Fibroblast of lung (primary cell): Measurements from ENCODE around the gene SLC30A2.

Source experiments
- EZH2 ChIP-seq: IDR thresholded peaks from 2 replicates; pipeline ENCODE4 v1.5.1; 2012; ENCODE audit warnings: low read length, control low read depth, mild to moderate bottlenecking; ENCODE audit errors: missing control alignments
- TF ChIP-seq, protein P1 (sequence below), 2 donors: IDR thresholded peaks in 1 of 2; conservative IDR thresholded peaks in 1 of 2; 1 replicate in 1 of 2; 2 replicates in 1 of 2; pipeline ENCODE4 v1.5.1; 2011 to 2012; ENCODE audit warnings: low read length in 2 of 2, control low read depth in 1 of 2, inconsistent platforms in 1 of 2, low read depth in 1 of 2, mild to moderate bottlenecking in 1 of 2

DNA sequence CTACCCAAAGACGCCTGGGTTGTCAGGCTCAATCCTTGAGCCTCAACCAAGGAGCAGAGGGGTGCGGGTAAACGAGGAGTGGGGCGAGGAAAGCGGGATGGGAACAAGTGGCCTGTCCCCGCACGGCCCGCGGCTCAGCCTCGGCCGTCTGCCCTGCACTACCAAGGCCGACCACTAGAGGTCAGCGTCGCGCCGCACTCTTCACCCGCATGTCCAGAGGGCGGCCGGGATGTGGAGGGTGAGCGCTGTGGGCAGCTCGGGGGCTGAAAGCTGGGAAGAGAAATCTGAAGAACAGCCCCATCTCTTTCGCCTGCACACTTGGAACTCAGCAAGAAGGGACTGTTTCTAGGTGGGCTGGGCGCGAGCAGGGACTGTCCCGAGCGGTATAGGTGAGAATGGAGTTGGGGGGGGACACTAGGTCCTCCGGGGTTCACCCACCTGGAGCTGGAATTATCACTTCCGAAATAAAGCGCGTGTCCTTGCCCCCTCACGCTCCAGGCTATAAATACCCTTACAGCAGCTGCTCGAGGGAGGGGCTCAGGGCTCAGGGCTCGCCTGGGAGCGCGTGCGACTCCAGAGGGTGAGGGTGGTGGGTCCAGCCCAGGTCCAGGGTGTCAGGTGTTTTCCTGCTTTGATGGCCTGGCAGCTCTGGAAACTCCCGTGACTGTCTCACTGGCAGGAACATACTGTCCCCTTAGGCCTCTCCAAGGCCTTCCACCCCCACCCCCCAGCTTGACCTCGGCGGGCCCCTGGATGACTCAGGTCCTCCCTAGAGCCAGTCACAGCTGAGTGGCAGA, 9.8 kb downstream of the SLC30A2 start:
- TF ChIP-seq, protein P1, sequence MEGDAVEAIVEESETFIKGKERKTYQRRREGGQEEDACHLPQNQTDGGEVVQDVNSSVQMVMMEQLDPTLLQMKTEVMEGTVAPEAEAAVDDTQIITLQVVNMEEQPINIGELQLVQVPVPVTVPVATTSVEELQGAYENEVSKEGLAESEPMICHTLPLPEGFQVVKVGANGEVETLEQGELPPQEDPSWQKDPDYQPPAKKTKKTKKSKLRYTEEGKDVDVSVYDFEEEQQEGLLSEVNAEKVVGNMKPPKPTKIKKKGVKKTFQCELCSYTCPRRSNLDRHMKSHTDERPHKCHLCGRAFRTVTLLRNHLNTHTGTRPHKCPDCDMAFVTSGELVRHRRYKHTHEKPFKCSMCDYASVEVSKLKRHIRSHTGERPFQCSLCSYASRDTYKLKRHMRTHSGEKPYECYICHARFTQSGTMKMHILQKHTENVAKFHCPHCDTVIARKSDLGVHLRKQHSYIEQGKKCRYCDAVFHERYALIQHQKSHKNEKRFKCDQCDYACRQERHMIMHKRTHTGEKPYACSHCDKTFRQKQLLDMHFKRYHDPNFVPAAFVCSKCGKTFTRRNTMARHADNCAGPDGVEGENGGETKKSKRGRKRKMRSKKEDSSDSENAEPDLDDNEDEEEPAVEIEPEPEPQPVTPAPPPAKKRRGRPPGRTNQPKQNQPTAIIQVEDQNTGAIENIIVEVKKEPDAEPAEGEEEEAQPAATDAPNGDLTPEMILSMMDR (conservative IDR thresholded peaks at IDR 0.05 in 1 of 2, IDR thresholded peaks at IDR 0.05 in 1 of 2; ENCODE audit: low read depth in 1 of 2, low read length in 2 of 2) = peak; percentile 92
- TF ChIP-seq EZH2 = no peak
